HG03571 (cell line): Measurements from ENCODE around the gene CBLL1.

Source experiments
- ATAC-seq: cut with Tn5 transposase; IDR thresholded peaks from one replicate; pipeline ENCODE4 v1.9.1; 2021; ENCODE audit not compliant: unreplicated experiment

CBLL1 gene

GRCh38 chr7:107809179-107809578 is 65.2 kb downstream of the CBLL1 start:
- ATAC-seq, result no peak

DNA sequence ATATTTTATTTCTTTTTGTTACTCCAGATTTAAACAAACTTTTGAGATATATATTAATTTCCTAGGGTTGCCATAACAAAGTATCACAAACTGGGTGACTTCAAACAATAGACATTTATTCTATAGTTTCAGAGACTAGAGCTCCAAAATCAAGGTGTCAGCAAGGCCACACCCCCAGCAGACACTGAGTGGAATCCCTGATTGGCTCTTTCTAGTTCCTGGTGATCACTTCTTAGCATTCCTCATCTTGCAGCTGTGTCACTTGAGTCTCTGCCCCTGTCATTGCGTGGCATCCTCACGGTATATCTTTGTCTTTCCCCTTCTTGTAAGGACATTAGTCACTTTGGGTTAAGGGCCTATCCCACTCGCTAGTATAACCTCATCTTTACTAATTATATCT is 66.7 kb downstream of the CBLL1 start:
- no peak for ATAC-seq
